T-helper 2 cell treated with Interferon-gamma antibody and Interleukin-4, amounts not matched to agents 5 μg/mL and 100 μg/mL, for 36 hours (primary cell): Measurements from ENCODE around the gene DNAH5.
"Not testable (repeated sequence)": the region's sequence is repeated elsewhere in the genome, so short reads cannot be mapped to it uniquely, and the experiment has no call there.

Source experiments
- DNase-seq: peaks from one replicate; pipeline ENCODE4 v3.0.0; 2021; ENCODE audit warnings: low spot score
- H3K27ac Mint-ChIP-seq: one replicate; pipeline ENCODE4 v1.8.0; 2021; ENCODE audit warnings: mild to moderate bottlenecking, mixed read lengths
- H3K27me3 Mint-ChIP-seq: one replicate; pipeline ENCODE4 v1.8.0; 2021; ENCODE audit warnings: low read depth, mixed read lengths
- H3K36me3 Mint-ChIP-seq: one replicate; pipeline ENCODE4 v1.8.0; 2021; ENCODE audit warnings: low read depth, mixed read lengths
- H3K4me1 Mint-ChIP-seq: one replicate; pipeline ENCODE4 v1.8.0; 2021; ENCODE audit warnings: low read depth, mixed read lengths
- H3K4me3 Mint-ChIP-seq: one replicate; pipeline ENCODE4 v1.8.0; 2022; ENCODE audit warnings: mild to moderate bottlenecking, moderate library complexity, mixed read lengths
- H3K9me3 Mint-ChIP-seq: one replicate; pipeline ENCODE4 v1.8.0; 2021; ENCODE audit warnings: mixed read lengths

DNAH5 gene

GRCh38 chr5:13833440-13833839 lies 111.0 kb downstream of the DNAH5 start:
- no peaks in the 10 kb centered on the region for H3K36me3 Mint-ChIP-seq
- no peaks in the 10 kb centered on the region for H3K27me3 Mint-ChIP-seq
- DNase-seq = no peak
- H3K27ac Mint-ChIP-seq = no peak overlapping the region
- no peaks in the 10 kb centered on the region for H3K4me1 Mint-ChIP-seq
- peaks cover 22% of the 10 kb centered on the region for H3K9me3 Mint-ChIP-seq
- no peak overlapping the region for H3K4me3 Mint-ChIP-seq

- Mint-ChIP-seq H3K27ac (no peak overlapping the region), H3K27me3 (no peaks in the 10 kb centered on the region), H3K4me3 (no peak overlapping the region), H3K4me1 (no peaks in the 10 kb centered on the region), H3K36me3 (no peaks in the 10 kb centered on the region), H3K9me3 (peaks cover 23% of the 10 kb centered on the region)
- DNase-seq = no peak
Measured at GRCh38 chr5:13831351-13831750, 113.1 kb downstream of the DNAH5 start.

- H3K4me1 Mint-ChIP-seq = no peaks in the 10 kb centered on the region
- no peak for DNase-seq
- no peaks in the 10 kb centered on the region for H3K27me3 Mint-ChIP-seq
- H3K4me3 Mint-ChIP-seq = no peak overlapping the region
- no peak overlapping the region for H3K27ac Mint-ChIP-seq
- peaks cover 24% of the 10 kb centered on the region for H3K9me3 Mint-ChIP-seq
- H3K36me3 Mint-ChIP-seq = no peaks in the 10 kb centered on the region
Measured at GRCh38 chr5:13830536-13830935, 114.0 kb downstream of the DNAH5 start.

GRCh38 chr5:13821366-13821765 lies 123.1 kb downstream of the DNAH5 start:
- no peak for DNase-seq
- Mint-ChIP-seq H3K4me3 (no peak overlapping the region), H3K9me3 (peaks cover 13% of the 10 kb centered on the region), H3K4me1 (no peaks in the 10 kb centered on the region), H3K27ac (no peak overlapping the region), H3K27me3 (no peaks in the 10 kb centered on the region), H3K36me3 (no peaks in the 10 kb centered on the region)

- Mint-ChIP-seq H3K36me3 (no peaks in the 10 kb centered on the region), H3K4me1 (no peaks in the 10 kb centered on the region), H3K27me3 (no peaks in the 10 kb centered on the region), H3K9me3 (peaks cover 6% of the 10 kb centered on the region), H3K27ac (no peak overlapping the region), H3K4me3 (no peak overlapping the region)
- no peak for DNase-seq
Measured at GRCh38 chr5:13816126-13816525, 128.4 kb downstream of the DNAH5 start.

GRCh38 chr5:13814301-13814700 lies 130.2 kb downstream of the DNAH5 start:
- Mint-ChIP-seq H3K36me3 (no peaks in the 10 kb centered on the region), H3K4me3 (no peak overlapping the region), H3K27me3 (no peaks in the 10 kb centered on the region), H3K27ac (no peak overlapping the region), H3K4me1 (no peaks in the 10 kb centered on the region), H3K9me3 (peaks cover 10% of the 10 kb centered on the region)
- DNase-seq = no peak

- no peak overlapping the region for H3K4me3 Mint-ChIP-seq
- H3K9me3 Mint-ChIP-seq = peaks cover 22% of the 10 kb centered on the region
- DNase-seq = no peak
- no peaks in the 10 kb centered on the region for H3K36me3 Mint-ChIP-seq
- no peaks in the 10 kb centered on the region for H3K4me1 Mint-ChIP-seq
- no peaks in the 10 kb centered on the region for H3K27me3 Mint-ChIP-seq
- no peak overlapping the region for H3K27ac Mint-ChIP-seq
Measured at GRCh38 chr5:13809921-13810320, 134.6 kb downstream of the DNAH5 start.

GRCh38 chr5:13804336-13804735 lies 140.2 kb downstream of the DNAH5 start:
- DNase-seq = no peak
- no peaks in the 10 kb centered on the region for H3K36me3 Mint-ChIP-seq
- H3K9me3 Mint-ChIP-seq = peaks cover 36% of the 10 kb centered on the region
- H3K4me3 Mint-ChIP-seq = no peak overlapping the region
- H3K27ac Mint-ChIP-seq = no peak overlapping the region
- H3K4me1 Mint-ChIP-seq = no peaks in the 10 kb centered on the region
- no peaks in the 10 kb centered on the region for H3K27me3 Mint-ChIP-seq

GRCh38 chr5:13798569-13798968 lies 145.9 kb downstream of the DNAH5 start:
- not testable (repeated sequence) for H3K27me3 Mint-ChIP-seq, H3K36me3 Mint-ChIP-seq, DNase-seq, H3K4me3 Mint-ChIP-seq, H3K4me1 Mint-ChIP-seq, H3K27ac Mint-ChIP-seq
- H3K9me3 Mint-ChIP-seq = peaks cover 37% of the 10 kb centered on the region

- no peak for DNase-seq
- H3K27ac Mint-ChIP-seq = no peak overlapping the region
- no peaks in the 10 kb centered on the region for H3K27me3 Mint-ChIP-seq
- no peaks in the 10 kb centered on the region for H3K36me3 Mint-ChIP-seq
- peaks cover 26% of the 10 kb centered on the region for H3K9me3 Mint-ChIP-seq
- H3K4me3 Mint-ChIP-seq = no peak overlapping the region
- H3K4me1 Mint-ChIP-seq = no peaks in the 10 kb centered on the region
Measured at GRCh38 chr5:13785781-13786415, 158.6 kb downstream of the DNAH5 start.

GRCh38 chr5:13783726-13784125 lies 160.8 kb downstream of the DNAH5 start:
- H3K27ac Mint-ChIP-seq = no peak overlapping the region
- no peaks in the 10 kb centered on the region for H3K27me3 Mint-ChIP-seq
- H3K4me1 Mint-ChIP-seq = no peaks in the 10 kb centered on the region
- DNase-seq = no peak
- no peak overlapping the region for H3K4me3 Mint-ChIP-seq
- no peaks in the 10 kb centered on the region for H3K36me3 Mint-ChIP-seq
- H3K9me3 Mint-ChIP-seq = peaks cover 31% of the 10 kb centered on the region

GRCh38 chr5:13780081-13780480 lies 164.4 kb downstream of the DNAH5 start:
- Mint-ChIP-seq H3K27me3 (no peaks in the 10 kb centered on the region), H3K9me3 (peaks cover 23% of the 10 kb centered on the region), H3K4me3 (no peak overlapping the region), H3K27ac (no peak overlapping the region), H3K4me1 (no peaks in the 10 kb centered on the region), H3K36me3 (no peaks in the 10 kb centered on the region)
- no peak for DNase-seq

- Mint-ChIP-seq H3K27ac (no peak overlapping the region), H3K9me3 (peaks cover 16% of the 10 kb centered on the region), H3K27me3 (no peaks in the 10 kb centered on the region), H3K36me3 (no peaks in the 10 kb centered on the region), H3K4me1 (no peaks in the 10 kb centered on the region), H3K4me3 (no peak overlapping the region)
- DNase-seq = no peak
Measured at GRCh38 chr5:13773649-13774048, 170.8 kb downstream of the DNAH5 start.

- Mint-ChIP-seq H3K4me1 (no peaks in the 10 kb centered on the region), H3K4me3 (no peak overlapping the region), H3K27me3 (no peaks in the 10 kb centered on the region), H3K9me3 (peaks cover 16% of the 10 kb centered on the region), H3K27ac (no peak overlapping the region), H3K36me3 (no peaks in the 10 kb centered on the region)
- DNase-seq = no peak
Measured at GRCh38 chr5:13771011-13771571, 173.4 kb downstream of the DNAH5 start.

- no peaks in the 10 kb centered on the region for H3K4me1 Mint-ChIP-seq
- no peaks in the 10 kb centered on the region for H3K27me3 Mint-ChIP-seq
- no peak for DNase-seq
- no peak overlapping the region for H3K4me3 Mint-ChIP-seq
- H3K36me3 Mint-ChIP-seq = no peaks in the 10 kb centered on the region
- peaks cover 9% of the 10 kb centered on the region for H3K9me3 Mint-ChIP-seq
- H3K27ac Mint-ChIP-seq = no peak overlapping the region
Measured at GRCh38 chr5:13766236-13766635, 178.3 kb downstream of the DNAH5 start.
